Neural progenitor cell (in vitro differentiated cells): ENCODE data around the gene HSF2BP. TPM values are rescaled to one million over a fixed set of nuclear protein-coding genes. Genes with fewer than 3 reads are reported as not detected.
A peak's percentile ranks its signal among the peaks of the same experiment; 100 is the strongest.

Source experiments
- DNase-seq: peaks from one replicate; pipeline ENCODE4 v3.0.0-alpha.2; 2016; ENCODE audit warnings: low spot score
- H2AFZ ChIP-seq: fragments of 200-600 bp; sonication (generic); replicated peaks from 2 replicates; pipeline ENCODE4 v1.6.1; 2016; ENCODE audit warnings: antibody characterized with exemption
- H3F3A ChIP-seq: fragments of 200-600 bp; sonication (generic); 2 replicates; pipeline ENCODE4 v1.6.1; 2016; ENCODE audit warnings: antibody characterized with exemption, low read depth
- H3K27ac ChIP-seq: fragments of 200-600 bp; sonication (generic); 2 replicates; pipeline ENCODE4 v1.5.1; 2016; ENCODE audit warnings: mild to moderate bottlenecking
- H3K27me3 ChIP-seq: fragments of 200-600 bp; sonication (generic); 2 replicates; pipeline ENCODE4 v1.6.1; 2016; ENCODE audit warnings: mild to moderate bottlenecking, moderate library complexity
- H3K36me3 ChIP-seq: fragments of 200-600 bp; sonication (generic); 2 replicates; pipeline ENCODE4 v1.5.1; 2016
- H3K4me1 ChIP-seq: fragments of 200-600 bp; sonication (generic); 2 replicates; pipeline ENCODE4 v1.6.1; 2016; ENCODE audit warnings: mixed run types
- H3K4me2 ChIP-seq: fragments of 200-600 bp; sonication (generic); 2 replicates; pipeline ENCODE4 v1.6.1; 2016
- H3K4me3 ChIP-seq: fragments of 200-600 bp; sonication (generic); 2 replicates; pipeline ENCODE4 v1.5.1; 2016
- H3K79me2 ChIP-seq: fragments of 200-600 bp; sonication (generic); 2 replicates; pipeline ENCODE4 v1.6.1; 2016; ENCODE audit warnings: low read depth
- H3K9ac ChIP-seq: fragments of 200-600 bp; sonication (generic); 2 replicates; pipeline ENCODE4 v1.6.1; 2016
- H3K9me3 ChIP-seq: fragments of 200-600 bp; sonication (generic); 2 replicates; pipeline ENCODE4 v1.5.1; 2016; ENCODE audit warnings: low read depth
- H4K20me1 ChIP-seq: fragments of 200-600 bp; sonication (generic); 2 replicates; pipeline ENCODE4 v1.6.1; 2016; ENCODE audit warnings: low read depth
- H3K27ac Mint-ChIP-seq: 3 replicates; pipeline ENCODE4 v1.8.0; 2021; ENCODE audit warnings: mixed read lengths
- H3K27me3 Mint-ChIP-seq: 2 replicates; pipeline ENCODE4 v1.8.0; 2022; ENCODE audit warnings: low read depth, mild to moderate bottlenecking, inconsistent platforms, moderate library complexity, mixed read lengths; ENCODE audit not compliant: insufficient read depth
- H3K36me3 Mint-ChIP-seq: 3 replicates; pipeline ENCODE4 v1.8.0; 2021; ENCODE audit warnings: mixed read lengths
- H3K4me1 Mint-ChIP-seq: 3 replicates; pipeline ENCODE4 v1.8.0; 2021; ENCODE audit warnings: mixed read lengths
- H3K4me3 Mint-ChIP-seq: 3 replicates; pipeline ENCODE4 v1.8.0; 2021; ENCODE audit warnings: mild to moderate bottlenecking, moderate library complexity, mixed read lengths
- H3K9me3 Mint-ChIP-seq: 3 replicates; pipeline ENCODE4 v1.8.0; 2020; ENCODE audit warnings: mixed read lengths
- EZH2 ChIP-seq: fragments of 200-600 bp; sonication (generic); IDR thresholded peaks from 2 replicates; pipeline ENCODE4 v1.6.1; 2017; ENCODE audit warnings: antibody characterized with exemption, mild to moderate bottlenecking, moderate library complexity
- EZH2phosphoT487 ChIP-seq: fragments of 200-600 bp; sonication (generic); IDR thresholded peaks from 2 replicates; pipeline ENCODE4 v1.6.1; 2017; ENCODE audit warnings: antibody characterized with exemption
- total RNA-seq: library from RNA; depleted of rRNA; stranded (reverse); fragments of >200 nt; gene quantifications from 2 replicates; pipeline ENCODE4 v1.2.3, GENCODE V29; 2015; ENCODE audit warnings: low replicate concordance
- TF ChIP-seq, protein P1 (sequence below): fragments of 200-600 bp; sonication (generic); IDR thresholded peaks from 2 replicates; pipeline ENCODE4 v1.5.1; 2017; ENCODE audit warnings: antibody characterized with exemption, mild to moderate bottlenecking

Gene HSF2BP
- total RNA-seq, 1 donor from 2014 or later: 0.71 TPM

DNA sequence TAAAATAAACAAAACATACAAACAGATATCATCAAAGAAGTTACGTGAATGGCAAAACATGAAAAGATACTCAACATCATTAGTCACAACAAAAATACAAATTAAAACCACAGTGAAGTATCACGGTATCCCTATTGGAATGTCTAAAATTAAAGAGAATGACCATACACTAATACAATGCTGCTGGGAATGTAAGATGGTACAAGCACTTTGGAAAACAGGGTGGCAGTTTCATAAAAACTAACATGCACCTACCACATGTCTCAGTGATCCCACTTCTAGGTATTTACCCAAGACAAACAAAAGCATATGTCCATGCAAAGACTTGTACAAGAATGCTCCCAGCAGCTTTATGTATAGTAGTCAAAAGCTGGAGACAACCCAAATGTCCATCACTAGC lies 69.1 kb downstream of the HSF2BP start:
- no peaks in the 10 kb centered on the region for H3K9me3 ChIP-seq
- peaks cover 29% of the 10 kb centered on the region for H3K4me1 Mint-ChIP-seq
- H3K27me3 ChIP-seq: no peaks in the 10 kb centered on the region
- H3F3A ChIP-seq: no peaks in the 10 kb centered on the region
- DNase-seq: no peak
- no peak overlapping the region for H2AFZ ChIP-seq
- H3K4me3 ChIP-seq: no peak overlapping the region
- TF ChIP-seq, protein P1, sequence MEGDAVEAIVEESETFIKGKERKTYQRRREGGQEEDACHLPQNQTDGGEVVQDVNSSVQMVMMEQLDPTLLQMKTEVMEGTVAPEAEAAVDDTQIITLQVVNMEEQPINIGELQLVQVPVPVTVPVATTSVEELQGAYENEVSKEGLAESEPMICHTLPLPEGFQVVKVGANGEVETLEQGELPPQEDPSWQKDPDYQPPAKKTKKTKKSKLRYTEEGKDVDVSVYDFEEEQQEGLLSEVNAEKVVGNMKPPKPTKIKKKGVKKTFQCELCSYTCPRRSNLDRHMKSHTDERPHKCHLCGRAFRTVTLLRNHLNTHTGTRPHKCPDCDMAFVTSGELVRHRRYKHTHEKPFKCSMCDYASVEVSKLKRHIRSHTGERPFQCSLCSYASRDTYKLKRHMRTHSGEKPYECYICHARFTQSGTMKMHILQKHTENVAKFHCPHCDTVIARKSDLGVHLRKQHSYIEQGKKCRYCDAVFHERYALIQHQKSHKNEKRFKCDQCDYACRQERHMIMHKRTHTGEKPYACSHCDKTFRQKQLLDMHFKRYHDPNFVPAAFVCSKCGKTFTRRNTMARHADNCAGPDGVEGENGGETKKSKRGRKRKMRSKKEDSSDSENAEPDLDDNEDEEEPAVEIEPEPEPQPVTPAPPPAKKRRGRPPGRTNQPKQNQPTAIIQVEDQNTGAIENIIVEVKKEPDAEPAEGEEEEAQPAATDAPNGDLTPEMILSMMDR: no peak
- TF ChIP-seq EZH2: no peak
- TF ChIP-seq EZH2phosphoT487: no peak
- peaks cover 7% of the 10 kb centered on the region for H3K27me3 Mint-ChIP-seq
- H3K27ac Mint-ChIP-seq: no peak overlapping the region
- H3K27ac ChIP-seq: no peak overlapping the region
- no peaks in the 10 kb centered on the region for H3K79me2 ChIP-seq
- peaks cover 2% of the 10 kb centered on the region for H3K9me3 Mint-ChIP-seq
- peaks cover 2% of the 10 kb centered on the region for H3K36me3 Mint-ChIP-seq
- peaks cover 10% of the 10 kb centered on the region for H3K4me1 ChIP-seq
- H3K9ac ChIP-seq: no peak overlapping the region
- H3K4me3 Mint-ChIP-seq: no peak overlapping the region
- no peak overlapping the region for H3K4me2 ChIP-seq
- H4K20me1 ChIP-seq: no peaks in the 10 kb centered on the region
- no peaks in the 10 kb centered on the region for H3K36me3 ChIP-seq

DNA sequence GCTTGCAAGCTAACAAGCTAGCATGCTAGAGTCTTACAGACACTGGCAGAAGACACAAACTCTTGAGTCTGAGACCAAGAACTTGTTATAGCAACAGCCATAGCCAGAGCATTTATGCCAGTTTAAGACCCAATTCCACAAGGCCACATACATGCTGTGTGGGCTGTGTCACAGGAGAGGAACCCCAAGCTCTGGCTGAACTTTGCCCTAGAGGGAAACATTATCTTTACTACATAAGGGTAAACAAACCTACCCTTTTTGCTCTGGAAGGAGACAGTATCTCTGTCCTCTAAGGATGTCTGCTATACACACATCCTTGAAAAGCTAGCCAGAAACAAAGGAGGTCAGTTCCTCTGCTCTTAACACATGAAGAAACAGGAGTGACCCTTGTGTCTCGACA lies 70.3 kb downstream of the HSF2BP start:
- Histone ChIP-seq H3K79me2 (no peaks in the 10 kb centered on the region), H3K4me3 (no peak overlapping the region), H3F3A (no peaks in the 10 kb centered on the region), H3K27ac (no peak overlapping the region), H3K9me3 (no peaks in the 10 kb centered on the region), H3K4me1 (peaks cover 10% of the 10 kb centered on the region), H4K20me1 (no peaks in the 10 kb centered on the region), H3K9ac (no peak overlapping the region), H2AFZ (no peak overlapping the region), H3K4me2 (no peak overlapping the region), H3K36me3 (no peaks in the 10 kb centered on the region), H3K27me3 (no peaks in the 10 kb centered on the region)
- H3K27me3 Mint-ChIP-seq: peaks cover 4% of the 10 kb centered on the region
- H3K27ac Mint-ChIP-seq: no peak overlapping the region
- peaks cover 29% of the 10 kb centered on the region for H3K4me1 Mint-ChIP-seq
- TF ChIP-seq, protein P1: no peak
- TF ChIP-seq EZH2 (no peak), EZH2phosphoT487 (no peak)
- no peak overlapping the region for H3K4me3 Mint-ChIP-seq
- H3K9me3 Mint-ChIP-seq: no peaks in the 10 kb centered on the region
- DNase-seq: no peak
- H3K36me3 Mint-ChIP-seq: no peaks in the 10 kb centered on the region

DNA sequence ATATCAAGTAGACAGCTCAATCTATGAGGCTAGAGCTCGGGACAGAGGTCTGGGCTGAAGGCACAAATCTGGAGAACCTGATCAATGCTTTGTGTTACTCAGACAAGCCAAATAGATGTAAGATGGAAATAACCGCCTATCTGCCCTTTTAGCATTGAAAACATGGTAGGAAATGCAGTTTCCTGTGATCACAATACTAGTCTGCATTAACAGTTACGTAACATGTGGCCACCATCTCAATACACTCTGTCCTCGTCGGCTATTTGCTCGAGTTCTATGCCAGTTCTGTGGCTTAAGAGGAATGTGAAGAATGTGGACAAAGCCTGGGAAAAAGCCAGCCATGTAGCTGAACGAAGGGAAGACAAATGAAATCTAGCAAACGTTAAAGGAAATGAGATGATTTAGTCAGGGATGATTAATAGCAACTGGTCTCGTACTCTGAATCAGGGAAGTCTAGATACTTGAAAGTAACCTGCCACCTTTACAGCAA lies 73.3 kb downstream of the HSF2BP start:
- H3K4me3 Mint-ChIP-seq: no peak overlapping the region
- peak; percentile 79 for DNase-seq
- H3K9me3 Mint-ChIP-seq: no peaks in the 10 kb centered on the region

More for the DNA sequence above, 73.3 kb downstream of the HSF2BP start:
- peaks cover 16% of the 10 kb centered on the region for H3K4me1 Mint-ChIP-seq
- no peaks in the 10 kb centered on the region for H3K36me3 ChIP-seq
- no peaks in the 10 kb centered on the region for H4K20me1 ChIP-seq
- no peaks in the 10 kb centered on the region for H3K79me2 ChIP-seq
- H3K4me3 ChIP-seq: no peak overlapping the region
- H3F3A ChIP-seq: no peaks in the 10 kb centered on the region
- H3K4me2 ChIP-seq: no peak overlapping the region
- H3K27me3 ChIP-seq: no peaks in the 10 kb centered on the region
- H3K4me1 ChIP-seq: peaks cover 10% of the 10 kb centered on the region
- no peak overlapping the region for H3K9ac ChIP-seq
- H3K36me3 Mint-ChIP-seq: no peaks in the 10 kb centered on the region
- no peak overlapping the region for H3K27ac ChIP-seq
- H3K27me3 Mint-ChIP-seq: peaks cover 8% of the 10 kb centered on the region
- no peak for TF ChIP-seq EZH2phosphoT487
- TF ChIP-seq EZH2: no peak
- TF ChIP-seq, protein P1: no peak
- H3K27ac Mint-ChIP-seq: peak overlapping the region; percentile 36
- H2AFZ ChIP-seq: no peak overlapping the region
- H3K9me3 ChIP-seq: no peaks in the 10 kb centered on the region
